Pancreas (tissue), 10 donors: ENCODE measurements around the gene ABHD13. TPM values are rescaled to one million over a fixed set of nuclear protein-coding genes. Genes with fewer than 3 reads are reported as not detected.

Experiments
- ATAC-seq, 4 donors: fragments of 200-7000 bp; cut with Tn5 transposase; one replicate each; pipeline versions ENCODE4 v1.8.0 to v1.9.1; 2020; ENCODE audit warnings: mild to moderate bottlenecking in 4 of 4, moderate library complexity in 4 of 4
- DNase-seq, 6 donors: peaks; one replicate each; pipeline ENCODE4 v3.0.0-alpha.2; 2020
- FAIRE-seq: peaks from 2 replicates; lab custom pipeline; 2012; peaks lifted over from hg19 to GRCh38; lab: Jason Lieb, UNC
- H3K27ac ChIP-seq, 4 donors: fragments of 200-600 bp; sonication (generic); 1 replicate in 3 of 4; 2 replicates in 1 of 4; pipeline versions ENCODE4 v1.5.0 to v1.8.0; 2020
- H3K27me3 ChIP-seq, 4 donors: fragments of 200-600 bp; one replicate each; pipeline ENCODE4 v1.8.0; 2021
- H3K36me3 ChIP-seq, 3 donors: fragments of 200-600 bp; sonication (generic) in 1 of 3; one replicate each; pipeline versions ENCODE4 v1.5.0 to v1.8.0; 2020 to 2021
- H3K4me1 ChIP-seq, 3 donors: fragments of 200-600 bp; one replicate each; pipeline ENCODE4 v1.8.0; 2021
- H3K4me3 ChIP-seq, 4 donors: fragments of 200-600 bp; sonication (generic) in 2 of 4; one replicate each; pipeline versions ENCODE4 v1.5.0 to v1.8.0; 2020 to 2021
- H3K9me3 ChIP-seq, 4 donors: fragments of 200-600 bp; one replicate each; pipeline ENCODE4 v1.8.0; 2021
- CTCF ChIP-seq, 4 donors: fragments of 200-600 bp; sonication (generic) in 3 of 4; IDR thresholded peaks; one replicate each; pipeline versions ENCODE4 v1.5.0 to v1.8.0; 2021; ENCODE audit warnings: antibody characterized with exemption in 4 of 4
- WGBS, 2 donors: extraction: QIAGEN DNeasy Blood & Tissue Kit; methylation state at CpG; one replicate each; pipeline ENCODE4 v1.1.7; 2013; 5-methylcytosine and 5-hydroxymethylcytosine counted together
- intact Hi-C, 3 donors: fragments of 100-400 bp; cut with DNase I; formaldehyde crosslinking; loops; one replicate each; pipeline versions ENCODE4 v1.11.1 to v1.14.2; 2022
- polyA plus RNA-seq, 2 donors: library from polyadenylated mRNA; stranded (reverse); fragments of 200-250 nt; gene quantifications; one replicate each; pipeline ENCODE4 v1.2.3, GENCODE V29; 2013
- total RNA-seq, 6 donors: library from RNA; stranded (reverse); fragmentation: NEBNext Ultra II Directional in 4 of 6; extraction: Animal tissue kit (Norgen Biotek cat#: 25700) in 4 of 6; gene quantifications; one replicate each; pipeline versions ENCODE4 v1.2.1 to v1.2.4, GENCODE V29; 2021 to 2023
- donor health status: healthy with polysubstance abuse.
- donor health status: DM: no; HTN: no; CAD: no; lungs with moderate emphysema.
- donor health status: DM: no; HTN: no; CAD: no.
- donor health status: control.
- donor health status: control.
- donor health status: Bipolar disorder and iron deficiency.
- donor health status: DM: yes; HTN: yes; CAD: no.
- donor health status: DM: no; HTN: no; CAD: no.
- donor health status: DM: no; HTN: no; CAD: no.
- donor health status: DM: yes; HTN: yes; CAD: no.

ABHD13 gene
- total and polyA plus RNA-seq, 8 donors = 1.5 to 5.2 (median 3.0) TPM

GRCh38 chr13:108220041-108220440, 1.8 kb downstream of the ABHD13 start:
- intact Hi-C loops = no loop called here
- H3K4me1 ChIP-seq = peaks cover 12 to 44% (median 14%) of the 10 kb centered on the region in 3 donors
- peak in 5 of 6 donors; percentile 23 to 59 (median 46) for DNase-seq
- H3K27ac ChIP-seq = peak overlapping the region in 2 of 4 donors; percentile 5 to 17
- 6 to 13% methylated on average over 1 of the region's 1 CpG for WGBS, 2 donors
- no peak for FAIRE-seq
- no peaks in the 10 kb centered on the region for H3K27me3 ChIP-seq
- no peaks in the 10 kb centered on the region for H3K9me3 ChIP-seq
- TF ChIP-seq CTCF (IDR thresholded peaks at IDR 0.05) = no peak
- H3K36me3 ChIP-seq = no peaks in the 10 kb centered on the region
- peak in 2 of 4 donors; percentile 8 to 32 for ATAC-seq
- H3K4me3 ChIP-seq = peak overlapping the region in 2 of 4 donors; percentile 95 to 97

GRCh38 chr13:108223687-108224503, 5.7 kb downstream of the ABHD13 start:
- FAIRE-seq (no peak), ATAC-seq (no peak), DNase-seq (no peak)
- WGBS, 2 donors = 67 to 70% methylated on average over 7 of the region's 7 CpGs
- no peaks in the 10 kb centered on the region for H3K36me3 ChIP-seq
- H3K4me1 ChIP-seq = peaks cover 21 to 48% (median 46%) of the 10 kb centered on the region in 3 donors
- no peak overlapping the region for H3K4me3 ChIP-seq
- intact Hi-C loops = no loop called here
- H3K27me3 ChIP-seq = no peaks in the 10 kb centered on the region
- H3K27ac ChIP-seq = no peak overlapping the region
- no peaks in the 10 kb centered on the region for H3K9me3 ChIP-seq
- TF ChIP-seq CTCF (IDR thresholded peaks at IDR 0.05) = no peak

- no peak for FAIRE-seq
- TF ChIP-seq CTCF (IDR thresholded peaks at IDR 0.05) = no peak
- 61 to 63% methylated on average over 1 of the region's 1 CpG for WGBS, 2 donors
- Histone ChIP-seq H3K4me1 (peaks cover 15 to 35% (median 35%) of the 10 kb centered on the region in 3 donors), H3K27me3 (no peaks in the 10 kb centered on the region), H3K9me3 (no peaks in the 10 kb centered on the region), H3K36me3 (no peaks in the 10 kb centered on the region), H3K27ac (no peak overlapping the region), H3K4me3 (no peak overlapping the region)
- no peak for ATAC-seq
- no peak for DNase-seq
- intact Hi-C loops = no loop called here
These were observed 7.2 kb downstream of the ABHD13 start for GRCh38 chr13:108225440-108225839.

GRCh38 chr13:108226184-108226583, 8.0 kb downstream of the ABHD13 start:
- no peak for FAIRE-seq
- intact Hi-C loops = no loop called here
- TF ChIP-seq CTCF (IDR thresholded peaks at IDR 0.05) = no peak
- no peaks in the 10 kb centered on the region for H3K9me3 ChIP-seq
- ATAC-seq = peak; percentile 60 to 84 (median 79)
- H3K4me1 ChIP-seq = peaks cover 14 to 38% (median 28%) of the 10 kb centered on the region in 3 donors
- H3K4me3 ChIP-seq = no peak overlapping the region
- H3K27ac ChIP-seq = no peak overlapping the region
- 2 to 3% methylated on average over 1 of the region's 1 CpG for WGBS, 2 donors
- no peaks in the 10 kb centered on the region for H3K36me3 ChIP-seq
- DNase-seq = no peak
- no peaks in the 10 kb centered on the region for H3K27me3 ChIP-seq
